Measurements from ENCODE around the gene SCGB1A1. TPM values are rescaled to one million over a fixed set of nuclear protein-coding genes. Genes with fewer than 3 reads are reported as not detected.

SCGB1A1 gene
- polyA plus RNA-seq, 1 donor from 2014 or later, result not detected

GRCh38 chr11:62400281-62400680 lies 18.6 kb upstream of the SCGB1A1 start:
- Histone ChIP-seq H3K9me3 (ENCODE audit: low read length) (no peaks in the 10 kb centered on the region), H3K9me2 (ENCODE audit: insufficient read depth, low read length) (no peaks in the 10 kb centered on the region), H3K79me2 (replicated peaks; ENCODE audit: insufficient read depth, low read length) (no peaks in the 10 kb centered on the region), H3K27me3 (ENCODE audit: insufficient read depth, low read depth, low read length) (no peaks in the 10 kb centered on the region), H2AFZ (ENCODE audit: low read depth, low read length) (no peak overlapping the region), H3F3A (ENCODE audit: insufficient read depth, low read length, poor library complexity, severe bottlenecking) (no peaks in the 10 kb centered on the region), H3K27ac (ENCODE audit: low read length) (no peak overlapping the region), H3K9ac (ENCODE audit: low read length) (no peak overlapping the region), H3K4me3 (ENCODE audit: low read length) (no peak overlapping the region), H4K20me1 (ENCODE audit: insufficient read depth) (no peaks in the 10 kb centered on the region), H3K36me3 (ENCODE audit: insufficient read depth, low read length) (no peaks in the 10 kb centered on the region), H3K4me2 (ENCODE audit: low read length) (no peak overlapping the region)
- TF ChIP-seq SMC3 (conservative IDR thresholded peaks at IDR 0.05; ENCODE audit: poor library complexity) (no peak), POLR2AphosphoS5 (IDR thresholded peaks at IDR 0.05) (no peak), EP300 (conservative IDR thresholded peaks at IDR 0.05; ENCODE audit: poor library complexity, severe bottlenecking) (no peak), REST (IDR thresholded peaks at IDR 0.05; ENCODE audit: borderline replicate concordance) (no peak), MXI1 (conservative IDR thresholded peaks at IDR 0.05; ENCODE audit: poor library complexity, severe bottlenecking) (no peak), TAF1 (IDR thresholded peaks at IDR 0.05; ENCODE audit: low read depth) (no peak), EZH2 (IDR thresholded peaks at IDR 0.05; ENCODE audit: borderline replicate concordance, insufficient read depth, low read length, poor library complexity, severe bottlenecking) (no peak), RAD21 (conservative IDR thresholded peaks at IDR 0.05) (no peak)
- TF ChIP-seq, protein P1, sequence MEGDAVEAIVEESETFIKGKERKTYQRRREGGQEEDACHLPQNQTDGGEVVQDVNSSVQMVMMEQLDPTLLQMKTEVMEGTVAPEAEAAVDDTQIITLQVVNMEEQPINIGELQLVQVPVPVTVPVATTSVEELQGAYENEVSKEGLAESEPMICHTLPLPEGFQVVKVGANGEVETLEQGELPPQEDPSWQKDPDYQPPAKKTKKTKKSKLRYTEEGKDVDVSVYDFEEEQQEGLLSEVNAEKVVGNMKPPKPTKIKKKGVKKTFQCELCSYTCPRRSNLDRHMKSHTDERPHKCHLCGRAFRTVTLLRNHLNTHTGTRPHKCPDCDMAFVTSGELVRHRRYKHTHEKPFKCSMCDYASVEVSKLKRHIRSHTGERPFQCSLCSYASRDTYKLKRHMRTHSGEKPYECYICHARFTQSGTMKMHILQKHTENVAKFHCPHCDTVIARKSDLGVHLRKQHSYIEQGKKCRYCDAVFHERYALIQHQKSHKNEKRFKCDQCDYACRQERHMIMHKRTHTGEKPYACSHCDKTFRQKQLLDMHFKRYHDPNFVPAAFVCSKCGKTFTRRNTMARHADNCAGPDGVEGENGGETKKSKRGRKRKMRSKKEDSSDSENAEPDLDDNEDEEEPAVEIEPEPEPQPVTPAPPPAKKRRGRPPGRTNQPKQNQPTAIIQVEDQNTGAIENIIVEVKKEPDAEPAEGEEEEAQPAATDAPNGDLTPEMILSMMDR (IDR thresholded peaks at IDR 0.05; ENCODE audit: poor library complexity, severe bottlenecking), result no peak

DNA sequence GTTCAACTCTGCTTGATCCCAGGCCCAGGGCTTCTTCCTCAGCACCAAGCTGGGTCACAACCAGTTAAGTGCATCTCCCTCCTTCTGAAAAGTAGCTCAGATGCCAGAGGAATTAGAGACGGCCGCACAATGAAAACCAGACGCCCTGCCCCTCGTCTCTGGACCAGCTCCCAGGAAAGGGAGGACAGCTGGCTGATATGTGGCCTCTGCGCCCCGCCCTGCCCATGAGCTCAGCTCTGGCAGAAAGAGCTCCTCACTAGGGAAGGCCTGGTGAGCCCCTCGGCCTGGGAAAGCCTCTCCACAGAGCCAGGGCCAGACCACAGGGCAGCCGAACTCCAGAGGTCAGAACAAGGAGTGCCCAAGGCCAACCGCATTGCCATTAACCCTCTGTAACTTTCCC lies 18.1 kb upstream of the SCGB1A1 start:
- H3K4me2 ChIP-seq (ENCODE audit: low read length), result no peak overlapping the region
- H3K9me3 ChIP-seq (ENCODE audit: low read length), result no peaks in the 10 kb centered on the region
- no peaks in the 10 kb centered on the region for H3K9me2 ChIP-seq (ENCODE audit: insufficient read depth, low read length)
- no peak overlapping the region for H3K9ac ChIP-seq (ENCODE audit: low read length)
- TF ChIP-seq EP300 (conservative IDR thresholded peaks at IDR 0.05; ENCODE audit: poor library complexity, severe bottlenecking) (no peak), RAD21 (conservative IDR thresholded peaks at IDR 0.05) (no peak), REST (IDR thresholded peaks at IDR 0.05; ENCODE audit: borderline replicate concordance) (no peak), MXI1 (conservative IDR thresholded peaks at IDR 0.05; ENCODE audit: poor library complexity, severe bottlenecking) (no peak), SMC3 (conservative IDR thresholded peaks at IDR 0.05; ENCODE audit: poor library complexity) (no peak)
- TF ChIP-seq, protein P1 (IDR thresholded peaks at IDR 0.05; ENCODE audit: poor library complexity, severe bottlenecking), result no peak
- no peak overlapping the region for H2AFZ ChIP-seq (ENCODE audit: low read depth, low read length)
- no peaks in the 10 kb centered on the region for H3K27me3 ChIP-seq (ENCODE audit: insufficient read depth, low read depth, low read length)
- H3F3A ChIP-seq (ENCODE audit: insufficient read depth, low read length, poor library complexity, severe bottlenecking), result no peaks in the 10 kb centered on the region
- H3K79me2 ChIP-seq (replicated peaks; ENCODE audit: insufficient read depth, low read length), result no peaks in the 10 kb centered on the region
- no peaks in the 10 kb centered on the region for H3K36me3 ChIP-seq (ENCODE audit: insufficient read depth, low read length)
- H4K20me1 ChIP-seq (ENCODE audit: insufficient read depth), result no peaks in the 10 kb centered on the region
- no peak overlapping the region for H3K27ac ChIP-seq (ENCODE audit: low read length)
- no peak overlapping the region for H3K4me3 ChIP-seq (ENCODE audit: low read length)

All from neural cell (in vitro differentiated cells).